Measurements from ENCODE around the gene TMEM74B.

Gene TMEM74B

DNA sequence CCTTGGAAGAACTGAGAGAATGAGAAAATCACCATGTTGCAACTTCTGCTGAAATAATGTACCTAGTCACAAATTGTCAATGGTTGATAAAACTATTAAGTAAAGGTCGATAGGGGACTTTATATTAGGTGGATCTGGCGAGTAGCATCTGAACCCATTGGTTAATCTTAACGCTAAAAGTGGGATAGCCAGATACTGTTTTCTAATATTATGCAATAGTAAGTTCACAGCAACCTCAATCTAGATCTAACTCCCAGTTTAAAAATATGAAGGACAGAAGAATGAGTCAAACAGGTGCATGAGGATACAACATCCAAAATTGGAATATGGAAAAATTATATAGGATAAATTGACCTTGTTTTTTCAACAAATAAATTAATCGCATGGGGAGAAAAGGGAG, 47.5 kb downstream of the TMEM74B start:
- TF ChIP-seq JUND (IDR thresholded peaks at IDR 0.05; ENCODE audit: low read depth), result no peak
- in situ Hi-C loops (cut with HindIII; ENCODE audit: low pct_unique_long_range_greater_than_20kb, low sequenced_read_pairs), result no loop called here
- no peak for DNase-seq (ENCODE audit: low read depth in 1 of 2, low spot score in 1 of 2)

GRCh38 chr20:1134836-1135235, 49.9 kb downstream of the TMEM74B start:
- no peak for TF ChIP-seq JUND (IDR thresholded peaks at IDR 0.05; ENCODE audit: low read depth)
- in situ Hi-C loops (cut with HindIII; ENCODE audit: low pct_unique_long_range_greater_than_20kb, low sequenced_read_pairs), result no loop called here
- DNase-seq (ENCODE audit: low read depth in 1 of 2, low spot score in 1 of 2), result no peak

GRCh38 chr20:1134355-1134754, 50.4 kb downstream of the TMEM74B start:
- in situ Hi-C loops (cut with HindIII; ENCODE audit: low pct_unique_long_range_greater_than_20kb, low sequenced_read_pairs), result no loop called here
- TF ChIP-seq JUND (IDR thresholded peaks at IDR 0.05; ENCODE audit: low read depth), result no peak
- no peak for DNase-seq (ENCODE audit: low read depth in 1 of 2, low spot score in 1 of 2)

DNA sequence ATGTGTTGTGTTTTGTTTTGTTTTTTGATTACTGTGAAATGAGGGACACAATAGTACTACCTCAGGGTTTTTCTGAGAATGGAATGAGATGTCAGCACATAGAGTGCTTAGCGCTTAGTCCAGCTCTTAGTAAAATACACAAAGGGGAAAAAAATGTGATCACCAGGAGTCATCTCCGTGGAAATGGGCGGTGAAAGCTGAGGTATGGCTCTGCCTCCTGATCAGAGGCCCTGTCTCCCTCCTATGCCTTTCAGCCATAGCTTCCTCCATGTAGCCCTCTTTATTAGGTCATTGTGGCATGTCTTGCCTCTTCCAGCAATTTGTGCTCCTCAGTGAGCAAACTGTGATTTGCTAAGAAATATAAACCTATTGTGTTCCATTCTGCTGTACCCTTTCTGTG, 53.4 kb downstream of the TMEM74B start:
- TF ChIP-seq JUND (IDR thresholded peaks at IDR 0.05; ENCODE audit: low read depth), result no peak
- DNase-seq (ENCODE audit: low read depth in 1 of 2, low spot score in 1 of 2), result no peak
- in situ Hi-C loops (cut with HindIII; ENCODE audit: low pct_unique_long_range_greater_than_20kb, low sequenced_read_pairs), result no loop called here

DNA sequence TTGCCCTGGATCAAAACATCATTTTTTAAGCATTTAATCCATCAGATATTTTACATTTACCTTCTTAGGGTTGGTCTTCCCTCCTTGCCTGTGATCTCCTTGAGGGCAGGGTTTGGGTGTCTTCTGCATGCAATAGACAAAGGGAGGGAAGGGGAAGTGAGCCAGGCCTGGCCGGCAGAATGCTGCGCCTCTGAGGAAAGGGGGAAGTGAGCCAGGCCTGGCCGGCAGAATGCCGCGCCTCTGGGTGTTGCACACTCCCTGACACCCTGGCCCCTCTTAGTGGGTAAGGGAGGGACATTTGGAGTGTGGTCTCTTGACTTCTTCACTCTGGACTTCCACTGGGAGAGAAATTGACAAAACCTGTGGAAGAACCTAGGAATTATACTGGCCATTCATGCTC, 53.9 kb downstream of the TMEM74B start:
- no peak for DNase-seq (ENCODE audit: low read depth in 1 of 2, low spot score in 1 of 2)
- in situ Hi-C loops (cut with HindIII; ENCODE audit: low pct_unique_long_range_greater_than_20kb, low sequenced_read_pairs), result no loop called here
- TF ChIP-seq JUND (IDR thresholded peaks at IDR 0.05; ENCODE audit: low read depth), result no peak

All from T47D (cell line).